AG04449 (cell line): Measurements from ENCODE around the gene SELENOT.

Experiments
- CTCF ChIA-PET: fragments of 350-600 bp; formaldehyde crosslinking; extraction: SDS; loops from one replicate; lab custom pipeline; 2021; ENCODE audit warnings: antibody characterized with exemption; lab: Yijun Ruan, JAX
- POLR2A ChIA-PET: fragments of 400-600, 350-600 bp; formaldehyde crosslinking; extraction: SDS; loops from one replicate; lab custom pipeline; 2020; ENCODE audit warnings: antibody characterized with exemption, inconsistent platforms; lab: Yijun Ruan, JAX
- DNase-seq: peaks from one replicate; pipeline ENCODE4 v3.0.0-alpha.2; 2010; ENCODE audit warnings: low read depth, low spot score
- H3K4me3 ChIP-seq: 2 replicates; pipeline ENCODE4 v1.5.1; 2011; ENCODE audit warnings: low read depth, mild to moderate bottlenecking, control low read depth, low read length
- CTCF ChIP-seq: IDR thresholded peaks from one replicate; pipeline ENCODE4 v1.5.1; 2011; ENCODE audit warnings: mild to moderate bottlenecking, moderate library complexity, low read length, control low read depth, inconsistent platforms; ENCODE audit not compliant: insufficient read depth; ENCODE audit errors: missing control alignments

The SELENOT gene

GRCh38 chr3:150666167-150666566 is 63.0 kb downstream of the SELENOT start:
- DNase-seq: no peak
- TF ChIP-seq CTCF: no peak
- CTCF ChIA-PET: no interaction called here
- no peak overlapping the region for H3K4me3 ChIP-seq
- POLR2A ChIA-PET: interaction anchor here (0.6 kb wide), 1 partner anchor 33 kb away, joined by 3 read pairs; no protein-coding TSS in a partner anchor

- ChIA-PET CTCF (no interaction called here), POLR2A (no interaction called here)
- no peak for TF ChIP-seq CTCF
- DNase-seq: no peak
- no peak overlapping the region for H3K4me3 ChIP-seq
Observed at GRCh38 chr3:150673966-150674365, 70.8 kb downstream of the SELENOT start.

GRCh38 chr3:150675587-150675986 is 72.5 kb downstream of the SELENOT start:
- POLR2A ChIA-PET: no interaction called here
- CTCF ChIA-PET: no interaction called here
- H3K4me3 ChIP-seq: no peak overlapping the region

More at GRCh38 chr3:150675587-150675986, 72.5 kb downstream of the SELENOT start:
- no peak for TF ChIP-seq CTCF
- DNase-seq: no peak
